Pancreas (tissue), 10 donors: ENCODE data around the gene GLI2. TPM values are rescaled to one million over a fixed set of nuclear protein-coding genes. Genes with fewer than 3 reads are reported as not detected.

Experiments
- ATAC-seq, 4 donors: fragments of 200-7000 bp; cut with Tn5 transposase; one replicate each; pipeline versions ENCODE4 v1.8.0 to v1.9.1; 2020; ENCODE audit warnings: mild to moderate bottlenecking in 4 of 4, moderate library complexity in 4 of 4
- DNase-seq, 6 donors: peaks; one replicate each; pipeline ENCODE4 v3.0.0-alpha.2; 2020
- FAIRE-seq: peaks from 2 replicates; lab custom pipeline; 2012; peaks lifted over from hg19 to GRCh38; lab: Jason Lieb, UNC
- H3K27ac ChIP-seq, 4 donors: fragments of 200-600 bp; sonication (generic); 1 replicate in 3 of 4; 2 replicates in 1 of 4; pipeline versions ENCODE4 v1.5.0 to v1.8.0; 2020
- H3K27me3 ChIP-seq, 4 donors: fragments of 200-600 bp; one replicate each; pipeline ENCODE4 v1.8.0; 2021
- H3K36me3 ChIP-seq, 3 donors: fragments of 200-600 bp; sonication (generic) in 1 of 3; one replicate each; pipeline versions ENCODE4 v1.5.0 to v1.8.0; 2020 to 2021
- H3K4me1 ChIP-seq, 3 donors: fragments of 200-600 bp; one replicate each; pipeline ENCODE4 v1.8.0; 2021
- H3K4me3 ChIP-seq, 4 donors: fragments of 200-600 bp; sonication (generic) in 2 of 4; one replicate each; pipeline versions ENCODE4 v1.5.0 to v1.8.0; 2020 to 2021
- H3K9me3 ChIP-seq, 4 donors: fragments of 200-600 bp; one replicate each; pipeline ENCODE4 v1.8.0; 2021
- CTCF ChIP-seq, 4 donors: fragments of 200-600 bp; sonication (generic) in 3 of 4; IDR thresholded peaks; one replicate each; pipeline versions ENCODE4 v1.5.0 to v1.8.0; 2021; ENCODE audit warnings: antibody characterized with exemption in 4 of 4
- WGBS, 2 donors: extraction: QIAGEN DNeasy Blood & Tissue Kit; methylation state at CpG; one replicate each; pipeline ENCODE4 v1.1.7; 2013; 5-methylcytosine and 5-hydroxymethylcytosine counted together
- intact Hi-C, 3 donors: fragments of 100-400 bp; cut with DNase I; formaldehyde crosslinking; loops; one replicate each; pipeline versions ENCODE4 v1.11.1 to v1.14.2; 2022
- polyA plus RNA-seq, 2 donors: library from polyadenylated mRNA; stranded (reverse); fragments of 200-250 nt; gene quantifications; one replicate each; pipeline ENCODE4 v1.2.3, GENCODE V29; 2013
- total RNA-seq, 6 donors: library from RNA; stranded (reverse); fragmentation: NEBNext Ultra II Directional in 4 of 6; extraction: Animal tissue kit (Norgen Biotek cat#: 25700) in 4 of 6; gene quantifications; one replicate each; pipeline versions ENCODE4 v1.2.1 to v1.2.4, GENCODE V29; 2021 to 2023
- donor health status: healthy with polysubstance abuse.
- donor health status: DM: no; HTN: no; CAD: no; lungs with moderate emphysema.
- donor health status: DM: no; HTN: no; CAD: no.
- donor health status: control.
- donor health status: control.
- donor health status: Bipolar disorder and iron deficiency.
- donor health status: DM: yes; HTN: yes; CAD: no.
- donor health status: DM: no; HTN: no; CAD: no.
- donor health status: DM: no; HTN: no; CAD: no.
- donor health status: DM: yes; HTN: yes; CAD: no.

Gene GLI2
- total and polyA plus RNA-seq, 8 donors = 0.14 to 3.2 (median 0.53) TPM

GRCh38 chr2:120691410-120691809, 44.3 kb upstream of the GLI2 start:
- H3K9me3 ChIP-seq = no peaks in the 10 kb centered on the region
- TF ChIP-seq CTCF (IDR thresholded peaks at IDR 0.05) = no peak
- no peak overlapping the region for H3K4me3 ChIP-seq
- DNase-seq (peak in 1 of 6 donors; percentile 29), FAIRE-seq (no peak), ATAC-seq (no peak)
- H3K36me3 ChIP-seq = no peaks in the 10 kb centered on the region
- H3K27me3 ChIP-seq = peaks cover 0 to 9% (median 3%) of the 10 kb centered on the region in 4 donors
- no peaks in the 10 kb centered on the region for H3K4me1 ChIP-seq
- WGBS, 2 donors = 75 to 79% methylated on average over 4 of the region's 4 CpGs
- intact Hi-C loops = loop anchor here in 2 of 3 donors (5.0 kb wide), 2 partner anchors 376 to 381 kb away; no protein-coding TSS in a partner anchor
- H3K27ac ChIP-seq = no peak overlapping the region

DNA sequence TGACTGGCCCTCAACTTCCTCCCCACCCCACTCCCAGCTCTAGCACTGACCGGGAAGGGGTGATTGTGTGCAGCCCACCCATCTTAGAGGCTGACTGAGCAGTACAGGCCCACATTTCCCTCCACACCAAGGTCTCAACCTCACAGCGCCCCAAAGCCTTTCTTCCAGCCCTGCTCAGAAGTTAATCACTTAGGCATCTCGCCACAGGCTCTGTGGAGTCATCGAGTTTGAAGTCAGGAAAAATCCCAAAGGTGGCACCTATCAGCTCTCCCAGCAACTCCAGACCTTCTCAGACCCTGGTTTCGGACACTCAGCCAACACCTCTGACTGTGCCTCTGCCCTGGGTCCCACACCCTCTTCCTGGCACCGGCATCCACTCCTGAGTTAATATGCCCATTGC, 43.0 kb upstream of the GLI2 start:
- Histone ChIP-seq H3K27me3 (peaks cover 0 to 12% (median 3%) of the 10 kb centered on the region in 4 donors), H3K36me3 (no peaks in the 10 kb centered on the region), H3K27ac (no peak overlapping the region), H3K4me3 (no peak overlapping the region), H3K9me3 (no peaks in the 10 kb centered on the region), H3K4me1 (no peaks in the 10 kb centered on the region)
- FAIRE-seq (no peak), DNase-seq (peak in 1 of 6 donors; percentile 9), ATAC-seq (no peak)
- no peak for TF ChIP-seq CTCF (IDR thresholded peaks at IDR 0.05)
- WGBS, 2 donors = 78 to 79% methylated on average over 6 of the region's 6 CpGs
- intact Hi-C loops = loop anchor here in 2 of 3 donors (5.0 kb wide), 2 partner anchors 375 to 380 kb away; no protein-coding TSS in a partner anchor

DNA sequence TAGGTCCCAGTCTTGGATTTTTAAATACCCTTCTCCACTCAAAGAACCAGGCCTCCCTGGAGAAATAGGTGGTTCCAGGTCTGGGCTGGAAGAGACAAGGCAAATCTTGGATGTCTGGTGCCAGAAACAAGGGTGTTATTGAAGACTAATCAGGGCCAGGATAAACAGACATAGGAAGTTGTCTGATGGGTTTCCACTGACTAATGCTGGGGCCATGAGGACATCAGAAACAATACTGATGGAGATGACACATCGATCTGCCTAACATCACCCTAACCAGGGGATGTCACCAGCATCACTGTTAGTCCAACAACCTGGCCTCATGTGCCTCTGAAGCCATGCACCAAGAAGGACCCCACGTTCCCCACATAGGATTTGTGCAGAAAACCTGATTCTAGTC, 42.5 kb upstream of the GLI2 start:
- DNase-seq (peak in 1 of 6 donors; percentile 1), ATAC-seq (no peak), FAIRE-seq (no peak)
- Histone ChIP-seq H3K36me3 (no peaks in the 10 kb centered on the region), H3K4me1 (no peaks in the 10 kb centered on the region), H3K9me3 (no peaks in the 10 kb centered on the region), H3K27ac (no peak overlapping the region), H3K4me3 (no peak overlapping the region), H3K27me3 (peaks cover 0 to 12% (median 3%) of the 10 kb centered on the region in 4 donors)
- TF ChIP-seq CTCF (IDR thresholded peaks at IDR 0.05) = no peak
- intact Hi-C loops = loop anchor here in 2 of 3 donors (5.0 kb wide), 2 partner anchors 374 to 379 kb away; no protein-coding TSS in a partner anchor
- WGBS, 2 donors = 57 to 74% methylated on average over 2 of the region's 2 CpGs

- Histone ChIP-seq H3K36me3 (no peaks in the 10 kb centered on the region), H3K27ac (no peak overlapping the region), H3K9me3 (no peaks in the 10 kb centered on the region), H3K4me3 (no peak overlapping the region), H3K4me1 (no peaks in the 10 kb centered on the region), H3K27me3 (peaks cover 0 to 12% (median 3%) of the 10 kb centered on the region in 4 donors)
- DNase-seq (no peak), ATAC-seq (no peak), FAIRE-seq (no peak)
- 63 to 70% methylated on average over 4 of the region's 4 CpGs for WGBS, 2 donors
- intact Hi-C loops = loop anchor here in 2 of 3 donors (5.0 kb wide), 2 partner anchors 373 to 378 kb away; no protein-coding TSS in a partner anchor
- TF ChIP-seq CTCF (IDR thresholded peaks at IDR 0.05) = no peak
Observed at GRCh38 chr2:120694034-120694433, 41.6 kb upstream of the GLI2 start.

DNA sequence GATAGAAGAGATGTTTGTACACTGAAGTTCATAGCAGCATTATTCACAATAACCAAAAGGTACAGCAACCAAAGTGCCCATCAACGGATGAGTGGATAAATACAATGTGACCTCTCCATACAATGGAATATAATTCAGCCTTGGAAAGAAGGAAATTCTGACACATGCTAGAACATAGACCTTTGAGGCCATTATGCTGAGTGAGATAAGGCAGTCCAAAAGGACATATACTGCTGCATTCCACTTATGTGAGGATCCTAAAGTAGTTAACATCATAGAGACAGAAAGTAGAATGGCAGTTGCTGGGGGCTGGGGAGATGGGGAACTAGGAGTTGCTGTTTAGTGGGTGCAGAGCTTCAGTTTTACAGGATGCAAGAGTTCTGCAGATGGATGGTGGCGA, 38.2 kb upstream of the GLI2 start:
- peaks cover 0 to 12% (median 3%) of the 10 kb centered on the region in 4 donors for H3K27me3 ChIP-seq
- FAIRE-seq (no peak), ATAC-seq (no peak), DNase-seq (no peak)
- H3K4me1 ChIP-seq = no peaks in the 10 kb centered on the region
- no peak for TF ChIP-seq CTCF (IDR thresholded peaks at IDR 0.05)
- no peak overlapping the region for H3K27ac ChIP-seq
- 78 to 92% methylated on average over 2 of the region's 2 CpGs for WGBS, 2 donors
- H3K4me3 ChIP-seq = no peak overlapping the region
- no peaks in the 10 kb centered on the region for H3K9me3 ChIP-seq
- intact Hi-C loops = loop anchor here in 2 of 3 donors (2.0 to 5.0 kb wide), 2 partner anchors 375 to 385 kb away; no protein-coding TSS in a partner anchor
- no peaks in the 10 kb centered on the region for H3K36me3 ChIP-seq
